ENCODE results near the gene KRTAP10-7. TPM values are rescaled to one million over a fixed set of nuclear protein-coding genes. Genes with fewer than 3 reads are reported as not detected.
"Not testable (repeated sequence)": the region's sequence is repeated elsewhere in the genome, so short reads cannot be mapped to it uniquely, and the experiment has no call there.

Gene KRTAP10-7
- total RNA-seq, 3 donors from 2014 or later, result not detected

DNA sequence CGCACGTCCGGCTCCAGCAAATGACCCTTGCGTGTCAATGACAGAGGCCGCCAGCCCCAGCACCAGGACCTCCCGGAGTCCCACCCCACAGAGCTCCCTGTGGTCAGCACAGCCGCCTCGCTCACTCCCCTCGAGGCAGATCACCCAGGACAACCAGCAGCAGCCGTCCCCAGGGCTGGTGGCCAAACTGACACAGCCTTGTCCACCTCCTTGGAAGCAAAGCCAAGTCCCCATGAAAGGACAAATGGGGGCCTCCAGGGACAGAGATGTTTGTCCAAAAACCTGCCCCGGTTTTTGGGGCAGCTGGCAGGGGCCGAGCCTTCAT is 38.9 kb downstream of the KRTAP10-7 start:
- Histone ChIP-seq H3K9me3 (no peaks in the 10 kb centered on the region), H3K4me1 (ENCODE audit: low read depth) (no peaks in the 10 kb centered on the region), H3K4me3 (no peak overlapping the region), H3K36me3 (ENCODE audit: low read depth) (no peaks in the 10 kb centered on the region)
- no peak for TF ChIP-seq CTCF (IDR thresholded peaks at IDR 0.05)
- intact Hi-C loops (cut with DNase I, micrococcal nuclease), result no loop called here
- no peak for ATAC-seq
- no peak for DNase-seq

- no peak for TF ChIP-seq CTCF (IDR thresholded peaks at IDR 0.05)
- Histone ChIP-seq H3K4me3 (no peak overlapping the region), H3K9me3 (peaks cover 3% of the 10 kb centered on the region), H3K36me3 (ENCODE audit: low read depth) (no peaks in the 10 kb centered on the region), H3K4me1 (ENCODE audit: low read depth) (no peaks in the 10 kb centered on the region)
- ATAC-seq (no peak), DNase-seq (no peak)
- intact Hi-C loops (cut with DNase I, micrococcal nuclease), result no loop called here
Measured at GRCh38 chr21:44640761-44641160, 40.4 kb downstream of the KRTAP10-7 start.

GRCh38 chr21:44643741-44644310 is 43.4 kb downstream of the KRTAP10-7 start:
- Histone ChIP-seq H3K4me3 (no peak overlapping the region), H3K9me3 (peaks cover 3% of the 10 kb centered on the region), H3K4me1 (ENCODE audit: low read depth) (no peaks in the 10 kb centered on the region), H3K36me3 (ENCODE audit: low read depth) (no peaks in the 10 kb centered on the region)
- intact Hi-C loops (cut with DNase I, micrococcal nuclease), result no loop called here
- ATAC-seq (no peak), DNase-seq (no peak)
- TF ChIP-seq CTCF (IDR thresholded peaks at IDR 0.05), result no peak

DNA sequence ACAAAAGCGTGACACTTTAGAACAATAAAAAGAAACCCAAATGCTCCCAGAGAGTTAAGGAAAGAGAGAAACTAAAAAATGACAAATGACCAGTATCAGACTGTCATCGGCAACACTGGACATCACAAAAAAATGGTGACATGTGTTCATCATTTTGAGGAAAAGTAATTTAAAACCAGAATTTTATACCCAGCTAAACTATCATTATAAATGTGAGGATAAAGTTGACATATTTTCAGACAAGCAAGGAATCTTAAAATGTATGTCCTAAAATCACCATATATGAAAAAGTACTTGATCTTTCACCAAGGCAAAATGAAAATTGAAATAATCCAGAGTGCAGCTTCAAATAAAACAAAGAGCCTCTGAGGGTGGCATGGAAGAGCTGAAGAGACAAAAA is 44.5 kb downstream of the KRTAP10-7 start:
- intact Hi-C loops (cut with DNase I, micrococcal nuclease), result no loop called here
- ATAC-seq (no peak), DNase-seq (no peak)
- Histone ChIP-seq H3K4me1 (ENCODE audit: low read depth) (no peaks in the 10 kb centered on the region), H3K4me3 (no peak overlapping the region), H3K36me3 (ENCODE audit: low read depth) (no peaks in the 10 kb centered on the region), H3K9me3 (peaks cover 3% of the 10 kb centered on the region)
- TF ChIP-seq CTCF (IDR thresholded peaks at IDR 0.05), result no peak

DNA sequence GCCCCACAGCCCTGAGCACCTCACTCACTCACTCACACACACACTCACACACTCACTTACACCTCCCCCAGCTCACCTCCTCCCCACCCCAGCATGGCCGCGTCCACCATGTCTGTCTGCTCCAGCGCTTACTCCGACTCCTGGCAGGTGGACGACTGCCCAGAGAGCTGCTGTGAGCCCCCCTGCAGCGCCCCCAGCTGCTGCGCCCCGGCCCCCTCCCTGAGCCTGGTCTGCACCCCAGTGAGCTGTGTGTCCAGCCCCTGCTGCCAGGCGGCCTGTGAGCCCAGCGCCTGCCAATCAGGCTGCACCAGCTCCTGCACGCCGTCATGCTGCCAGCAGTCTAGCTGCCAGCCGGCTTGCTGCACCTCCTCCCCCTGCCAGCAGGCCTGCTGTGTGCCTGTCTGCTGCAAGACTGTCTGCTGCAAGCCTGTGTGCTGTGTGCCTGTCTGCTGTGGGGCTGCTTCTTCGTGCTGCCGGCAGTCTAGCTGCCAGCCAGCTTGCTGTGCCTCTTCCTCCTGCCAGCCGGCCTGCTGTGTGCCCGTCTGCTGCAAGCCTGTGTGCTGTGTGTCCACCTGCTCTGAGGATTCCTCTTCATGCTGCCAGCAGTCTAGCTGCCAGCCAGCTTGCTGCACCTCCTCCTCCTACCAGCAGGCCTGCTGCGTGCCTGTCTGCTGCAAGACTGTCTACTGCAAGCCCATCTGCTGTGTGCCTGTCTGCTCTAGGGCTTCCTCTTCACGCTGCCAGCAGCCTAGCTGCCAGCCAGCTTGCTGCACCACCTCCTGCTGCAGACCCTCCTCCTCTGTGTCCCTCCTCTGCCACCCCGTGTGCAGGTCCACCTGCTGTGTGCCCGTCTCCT is 46.2 kb downstream of the KRTAP10-7 start, which contains the start of gene KRTAP10-11:
TSS of gene KRTAP10-11 (plus strand) at position 49 of the 856 bp plus-strand sequence. CDS start at position 94, 45 bp downstream.
- H3K36me3 ChIP-seq (ENCODE audit: low read depth); ATAC-seq; intact Hi-C loops (cut with DNase I, micrococcal nuclease); DNase-seq; H3K4me3 ChIP-seq; H3K4me1 ChIP-seq (ENCODE audit: low read depth); H3K9me3 ChIP-seq: not testable (repeated sequence)

DNA sequence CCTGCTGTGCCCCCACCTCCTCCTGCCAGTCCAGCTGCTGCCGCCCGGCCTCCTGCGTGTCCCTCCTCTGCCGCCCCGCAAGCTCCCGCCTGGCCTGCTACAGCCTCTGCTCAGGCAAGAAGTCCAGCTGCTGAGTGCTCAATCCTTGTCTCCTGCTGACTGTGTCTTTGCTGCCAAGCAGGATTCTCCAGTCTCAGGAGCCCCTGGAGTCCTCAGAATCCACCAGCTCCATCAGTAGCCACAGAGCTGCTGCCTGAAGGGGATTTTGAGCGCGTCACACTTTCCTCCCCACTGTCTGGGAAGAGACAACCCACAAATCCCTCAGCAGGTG is 46.8 kb downstream of the KRTAP10-7 start:
- intact Hi-C loops (cut with DNase I, micrococcal nuclease), result no loop called here
- Histone ChIP-seq H3K4me3 (no peak overlapping the region), H3K4me1 (ENCODE audit: low read depth) (no peaks in the 10 kb centered on the region), H3K9me3 (peaks cover 3% of the 10 kb centered on the region), H3K36me3 (ENCODE audit: low read depth) (no peaks in the 10 kb centered on the region)
- no peak for ATAC-seq
- DNase-seq, result no peak
- TF ChIP-seq CTCF (IDR thresholded peaks at IDR 0.05), result no peak

All from mucosa of descending colon (tissue), 3 donors.